ENCODE measurements around the gene RGCC.

GRCh38 chr13:41506312-41506711 lies 49.0 kb downstream of the RGCC start:
- TF ChIP-seq POLR2A (IDR thresholded peaks at IDR 0.05) (no peak), EP300 (IDR thresholded peaks at IDR 0.05) (no peak)
- TF ChIP-seq, protein P1, sequence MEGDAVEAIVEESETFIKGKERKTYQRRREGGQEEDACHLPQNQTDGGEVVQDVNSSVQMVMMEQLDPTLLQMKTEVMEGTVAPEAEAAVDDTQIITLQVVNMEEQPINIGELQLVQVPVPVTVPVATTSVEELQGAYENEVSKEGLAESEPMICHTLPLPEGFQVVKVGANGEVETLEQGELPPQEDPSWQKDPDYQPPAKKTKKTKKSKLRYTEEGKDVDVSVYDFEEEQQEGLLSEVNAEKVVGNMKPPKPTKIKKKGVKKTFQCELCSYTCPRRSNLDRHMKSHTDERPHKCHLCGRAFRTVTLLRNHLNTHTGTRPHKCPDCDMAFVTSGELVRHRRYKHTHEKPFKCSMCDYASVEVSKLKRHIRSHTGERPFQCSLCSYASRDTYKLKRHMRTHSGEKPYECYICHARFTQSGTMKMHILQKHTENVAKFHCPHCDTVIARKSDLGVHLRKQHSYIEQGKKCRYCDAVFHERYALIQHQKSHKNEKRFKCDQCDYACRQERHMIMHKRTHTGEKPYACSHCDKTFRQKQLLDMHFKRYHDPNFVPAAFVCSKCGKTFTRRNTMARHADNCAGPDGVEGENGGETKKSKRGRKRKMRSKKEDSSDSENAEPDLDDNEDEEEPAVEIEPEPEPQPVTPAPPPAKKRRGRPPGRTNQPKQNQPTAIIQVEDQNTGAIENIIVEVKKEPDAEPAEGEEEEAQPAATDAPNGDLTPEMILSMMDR (IDR thresholded peaks at IDR 0.05): no peak
